Coronary artery (tissue), 2 donors: Measurements from ENCODE around the gene TTLL8.
"Not testable (repeated sequence)": the region's sequence is repeated elsewhere in the genome, so short reads cannot be mapped to it uniquely, and the experiment has no call there.

ENCODE experiments used
- DNase-seq: peaks from one replicate; pipeline ENCODE4 v3.0.0-alpha.2; 2017; ENCODE audit warnings: low spot score
- H3K27ac ChIP-seq, 2 donors: fragments of 200-600 bp; sonication (generic); one replicate each; pipeline ENCODE4 v1.5.1; 2016 to 2019
- H3K4me3 ChIP-seq: fragments of 200-600 bp; sonication (generic); 2 replicates; pipeline ENCODE4 v1.5.1; 2016; ENCODE audit warnings: mild to moderate bottlenecking, moderate library complexity
- TF ChIP-seq, protein P1 (sequence below): fragments of 200-600 bp; sonication (generic); IDR thresholded peaks from one replicate; pipeline ENCODE4 v1.5.1; 2019; ENCODE audit warnings: antibody characterized with exemption

The TTLL8 gene

GRCh38 chr22:49995041-49995360, 63.1 kb downstream of the TTLL8 start:
- no peak overlapping the region for H3K4me3 ChIP-seq
- H3K27ac ChIP-seq: no peak overlapping the region
- DNase-seq: no peak
- TF ChIP-seq, protein P1, sequence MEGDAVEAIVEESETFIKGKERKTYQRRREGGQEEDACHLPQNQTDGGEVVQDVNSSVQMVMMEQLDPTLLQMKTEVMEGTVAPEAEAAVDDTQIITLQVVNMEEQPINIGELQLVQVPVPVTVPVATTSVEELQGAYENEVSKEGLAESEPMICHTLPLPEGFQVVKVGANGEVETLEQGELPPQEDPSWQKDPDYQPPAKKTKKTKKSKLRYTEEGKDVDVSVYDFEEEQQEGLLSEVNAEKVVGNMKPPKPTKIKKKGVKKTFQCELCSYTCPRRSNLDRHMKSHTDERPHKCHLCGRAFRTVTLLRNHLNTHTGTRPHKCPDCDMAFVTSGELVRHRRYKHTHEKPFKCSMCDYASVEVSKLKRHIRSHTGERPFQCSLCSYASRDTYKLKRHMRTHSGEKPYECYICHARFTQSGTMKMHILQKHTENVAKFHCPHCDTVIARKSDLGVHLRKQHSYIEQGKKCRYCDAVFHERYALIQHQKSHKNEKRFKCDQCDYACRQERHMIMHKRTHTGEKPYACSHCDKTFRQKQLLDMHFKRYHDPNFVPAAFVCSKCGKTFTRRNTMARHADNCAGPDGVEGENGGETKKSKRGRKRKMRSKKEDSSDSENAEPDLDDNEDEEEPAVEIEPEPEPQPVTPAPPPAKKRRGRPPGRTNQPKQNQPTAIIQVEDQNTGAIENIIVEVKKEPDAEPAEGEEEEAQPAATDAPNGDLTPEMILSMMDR: no peak

DNA sequence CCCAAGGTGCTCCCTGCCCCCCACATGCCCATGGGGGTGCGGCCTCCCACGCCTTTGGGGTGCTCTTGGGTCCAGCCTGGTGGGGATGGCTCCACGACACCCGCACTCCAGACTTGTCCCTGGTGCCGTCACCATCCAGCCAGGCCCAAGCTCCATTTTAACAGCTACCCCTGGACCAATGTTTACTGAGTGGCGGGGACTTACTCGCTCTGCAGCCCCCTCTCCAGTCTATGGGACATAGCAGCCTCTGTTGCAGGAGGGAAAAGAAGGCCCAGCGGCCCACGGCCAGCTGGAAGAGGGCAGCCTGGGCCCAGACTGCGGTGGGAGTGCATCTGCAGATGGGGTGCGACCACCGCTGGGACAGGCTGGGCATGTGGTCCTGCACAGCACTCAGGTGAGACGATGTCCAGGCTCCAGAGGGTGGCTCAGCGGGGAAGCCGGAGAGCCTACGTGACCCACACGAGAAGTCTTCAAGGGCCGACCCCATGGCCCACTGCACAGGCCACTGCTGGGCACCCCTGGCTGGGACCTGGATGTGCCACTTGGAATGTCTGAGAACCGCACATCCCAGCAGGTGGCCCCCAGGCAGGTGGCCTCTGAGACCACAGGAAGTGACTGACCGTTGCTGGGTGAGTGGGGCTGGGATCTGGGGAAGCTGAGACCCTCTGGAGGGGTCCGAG, 63.6 kb downstream of the TTLL8 start:
- Histone ChIP-seq H3K4me3 (no peak overlapping the region), H3K27ac (no peak overlapping the region)
- TF ChIP-seq, protein P1: no peak
- no peak for DNase-seq

DNA sequence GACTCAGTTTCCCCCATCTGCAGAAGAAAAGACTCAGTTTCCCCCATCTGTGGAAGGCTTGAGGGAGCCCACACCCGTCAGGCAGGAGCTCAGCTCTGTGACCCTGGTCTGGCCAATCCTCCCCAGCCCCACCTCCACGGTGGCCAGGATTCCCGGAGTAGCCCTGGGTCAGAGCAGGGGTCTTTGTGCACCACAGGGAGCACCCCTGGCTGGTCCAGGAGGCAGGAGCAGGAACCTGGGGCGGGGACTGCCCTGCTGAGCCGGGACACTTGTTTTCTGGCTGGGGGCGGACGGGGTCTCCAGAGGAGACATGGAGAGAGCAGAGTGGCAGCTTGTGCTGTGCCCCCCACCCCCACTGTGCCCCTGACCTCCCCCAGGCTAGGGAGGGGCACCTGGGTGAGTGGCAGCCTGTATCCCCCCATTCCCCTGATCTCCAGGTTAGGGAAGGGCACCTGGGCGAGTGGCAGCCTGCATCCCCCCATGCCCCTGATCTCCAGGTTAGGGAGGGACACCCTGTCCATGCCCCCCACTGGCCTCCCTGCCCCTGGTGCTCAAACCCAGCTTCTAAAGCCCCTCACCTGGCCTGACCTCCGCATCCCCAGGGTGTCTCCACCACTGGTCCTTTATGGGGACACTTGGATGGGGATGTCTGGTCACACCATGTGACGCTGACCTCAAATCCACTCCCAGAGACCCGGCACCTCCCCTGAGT, 64.3 kb downstream of the TTLL8 start:
- DNase-seq: no peak
- H3K27ac ChIP-seq: no peak overlapping the region

GRCh38 chr22:49992921-49993648, 65.0 kb downstream of the TTLL8 start:
- no peak overlapping the region for H3K27ac ChIP-seq
- no peak overlapping the region for H3K4me3 ChIP-seq
- DNase-seq: no peak
- TF ChIP-seq, protein P1: no peak

More for the DNA sequence above, 64.3 kb downstream of the TTLL8 start:
- TF ChIP-seq, protein P1: no peak
- H3K4me3 ChIP-seq: no peak overlapping the region

DNA sequence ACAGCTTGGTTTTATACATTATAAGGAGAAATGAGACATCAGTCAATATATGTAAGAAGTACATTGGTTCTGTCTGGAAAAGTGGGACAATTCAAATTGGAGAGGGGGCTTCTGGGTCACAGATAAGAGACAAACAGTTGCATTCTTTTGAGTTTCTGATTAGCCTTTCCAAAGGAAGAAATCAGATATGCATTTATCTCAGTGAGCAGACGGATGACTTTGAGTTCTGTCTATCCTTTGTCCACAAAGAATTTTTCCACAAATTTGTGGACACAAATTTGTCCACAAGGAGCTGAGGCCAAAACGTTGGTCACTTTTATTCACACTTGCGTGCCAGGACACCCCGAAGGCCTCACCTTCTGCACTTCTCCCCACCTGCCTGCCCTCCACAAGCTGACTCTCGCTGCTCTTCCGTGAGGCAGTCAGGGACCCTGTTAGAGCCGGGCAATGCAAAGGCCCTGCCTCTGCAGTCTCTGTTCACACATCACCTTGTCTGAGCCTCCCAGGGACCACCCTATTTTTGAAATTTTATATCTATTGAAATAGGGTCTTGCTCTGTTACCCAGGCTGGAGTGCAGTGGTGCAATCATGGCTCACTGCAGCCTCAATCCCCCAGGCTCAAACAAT, 66.1 kb downstream of the TTLL8 start:
- DNase-seq: no peak
- TF ChIP-seq, protein P1: no peak
- no peak overlapping the region for H3K4me3 ChIP-seq
- H3K27ac ChIP-seq: no peak overlapping the region

DNA sequence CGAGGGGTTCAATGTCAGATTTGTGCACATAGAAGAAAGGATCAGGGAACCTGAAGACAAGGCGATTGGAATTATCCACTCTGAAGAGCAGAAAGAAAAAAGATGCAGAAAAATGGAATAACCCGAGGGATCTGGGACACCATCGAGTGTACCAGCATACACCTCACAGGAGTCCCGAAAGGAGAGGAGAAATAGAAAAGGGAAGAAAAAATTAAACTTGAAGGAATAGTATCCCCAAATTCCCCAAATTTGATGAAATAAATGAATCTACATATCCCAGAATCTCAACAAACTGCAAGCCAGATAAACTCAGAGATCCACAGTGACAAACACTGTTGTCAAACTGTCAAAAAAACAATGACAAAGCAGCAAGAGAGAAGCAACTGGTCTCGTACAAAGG, 66.9 kb downstream of the TTLL8 start:
- no peak overlapping the region for H3K27ac ChIP-seq
- DNase-seq: no peak
- H3K4me3 ChIP-seq: no peak overlapping the region
- TF ChIP-seq, protein P1: no peak

DNA sequence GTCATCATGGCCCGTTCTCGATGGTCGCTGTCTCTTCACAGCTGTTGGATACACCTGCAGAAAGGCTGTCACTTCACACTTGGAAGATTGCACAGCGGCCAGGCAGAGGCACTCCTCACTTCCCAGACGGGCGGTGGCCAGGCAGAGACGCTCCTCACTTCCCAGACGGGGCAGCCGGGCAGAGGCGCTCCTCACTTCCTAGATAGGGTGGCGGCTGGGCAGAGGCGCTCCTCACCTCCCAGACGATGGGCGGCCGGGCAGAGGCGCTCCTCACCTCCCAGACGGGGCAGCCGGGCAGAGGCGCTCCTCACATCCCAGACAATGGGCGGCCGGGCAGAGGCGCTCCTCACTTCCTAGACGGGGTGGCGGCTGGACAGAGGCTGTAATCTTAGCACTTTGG, 68.3 kb downstream of the TTLL8 start:
- H3K27ac ChIP-seq, DNase-seq, H3K4me3 ChIP-seq: not testable (repeated sequence)
